ENCODE data around the gene CRACR2A.
A peak's percentile ranks its signal among the peaks of the same experiment; 100 is the strongest.

CRACR2A gene, protein sequence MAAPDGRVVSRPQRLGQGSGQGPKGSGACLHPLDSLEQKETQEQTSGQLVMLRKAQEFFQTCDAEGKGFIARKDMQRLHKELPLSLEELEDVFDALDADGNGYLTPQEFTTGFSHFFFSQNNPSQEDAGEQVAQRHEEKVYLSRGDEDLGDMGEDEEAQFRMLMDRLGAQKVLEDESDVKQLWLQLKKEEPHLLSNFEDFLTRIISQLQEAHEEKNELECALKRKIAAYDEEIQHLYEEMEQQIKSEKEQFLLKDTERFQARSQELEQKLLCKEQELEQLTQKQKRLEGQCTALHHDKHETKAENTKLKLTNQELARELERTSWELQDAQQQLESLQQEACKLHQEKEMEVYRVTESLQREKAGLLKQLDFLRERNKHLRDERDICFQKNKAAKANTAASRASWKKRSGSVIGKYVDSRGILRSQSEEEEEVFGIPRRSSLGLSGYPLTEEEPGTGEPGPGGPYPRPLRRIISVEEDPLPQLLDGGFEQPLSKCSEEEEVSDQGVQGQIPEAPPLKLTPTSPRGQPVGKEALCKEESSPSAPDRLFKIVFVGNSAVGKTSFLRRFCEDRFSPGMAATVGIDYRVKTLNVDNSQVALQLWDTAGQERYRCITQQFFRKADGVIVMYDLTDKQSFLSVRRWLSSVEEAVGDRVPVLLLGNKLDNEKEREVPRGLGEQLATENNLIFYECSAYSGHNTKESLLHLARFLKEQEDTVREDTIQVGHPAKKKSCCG

DNA sequence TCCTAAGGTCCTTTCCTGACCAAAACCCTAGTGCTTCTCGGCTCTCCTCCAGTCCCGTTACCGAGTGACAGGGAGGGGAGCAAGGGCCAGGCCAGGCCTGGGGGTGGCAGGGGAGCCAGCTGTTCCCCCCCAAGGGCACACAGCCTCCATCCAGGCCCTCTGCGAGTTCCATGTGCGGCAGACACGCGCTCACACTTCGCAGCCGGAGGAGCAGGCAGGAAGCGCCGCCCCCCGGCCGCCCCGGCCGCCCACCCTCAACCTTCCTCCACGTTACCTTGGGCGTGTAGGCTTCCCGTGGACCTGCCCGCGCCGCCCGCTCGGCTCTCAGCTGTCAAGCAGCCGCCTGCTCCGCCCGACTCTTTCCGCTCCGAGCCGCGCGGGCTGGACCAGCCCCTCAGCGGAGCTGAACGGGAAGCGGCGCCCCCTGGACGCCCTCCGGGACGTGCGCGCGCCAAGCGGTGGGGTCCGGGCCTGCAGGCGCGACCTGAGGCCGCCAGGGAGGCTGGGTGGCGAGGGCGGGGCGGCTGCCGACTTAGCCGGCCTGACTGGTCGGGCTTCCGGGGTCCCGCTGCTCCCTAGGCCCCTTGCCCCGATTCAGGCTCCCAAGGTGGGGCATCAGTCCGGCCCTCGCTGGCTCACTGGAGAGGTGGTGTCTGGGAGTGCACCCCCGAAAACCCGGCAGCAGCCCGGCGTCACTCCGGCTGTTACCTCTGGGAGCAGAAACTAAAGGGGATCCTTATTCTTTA lies at the start of gene CRACR2A:
Gene CRACR2A (minus strand): TSS at position 369 of the 746 bp plus-strand sequence. CDS start 56,110 bp downstream, outside the sequence.
- no peak for DNase-seq

DNA sequence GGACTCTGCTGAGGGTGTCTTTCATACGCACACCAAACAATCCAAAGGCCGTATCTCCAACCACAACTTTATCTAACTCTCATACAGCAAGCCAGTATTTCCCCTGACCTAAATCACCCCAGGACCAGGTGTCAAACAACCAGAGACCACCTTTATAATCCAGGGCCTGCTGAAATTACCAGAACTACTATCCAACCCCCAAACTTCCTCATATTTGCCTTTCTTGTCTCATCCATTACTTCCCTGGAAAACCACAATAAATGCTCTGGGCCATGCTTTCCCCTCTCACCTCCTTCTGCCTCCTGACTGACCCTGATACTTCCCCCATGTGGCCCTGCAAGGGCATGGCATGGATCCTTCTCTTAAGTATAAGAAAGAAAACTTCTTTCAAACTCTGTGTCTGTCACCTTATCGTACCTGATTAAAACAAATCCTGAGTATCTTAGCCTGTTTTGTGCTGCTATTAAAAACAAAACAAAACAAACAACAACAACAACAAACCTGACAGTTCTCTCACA lies 44.7 kb upstream of the CRACR2A start:
- DNase-seq = no peak

DNA sequence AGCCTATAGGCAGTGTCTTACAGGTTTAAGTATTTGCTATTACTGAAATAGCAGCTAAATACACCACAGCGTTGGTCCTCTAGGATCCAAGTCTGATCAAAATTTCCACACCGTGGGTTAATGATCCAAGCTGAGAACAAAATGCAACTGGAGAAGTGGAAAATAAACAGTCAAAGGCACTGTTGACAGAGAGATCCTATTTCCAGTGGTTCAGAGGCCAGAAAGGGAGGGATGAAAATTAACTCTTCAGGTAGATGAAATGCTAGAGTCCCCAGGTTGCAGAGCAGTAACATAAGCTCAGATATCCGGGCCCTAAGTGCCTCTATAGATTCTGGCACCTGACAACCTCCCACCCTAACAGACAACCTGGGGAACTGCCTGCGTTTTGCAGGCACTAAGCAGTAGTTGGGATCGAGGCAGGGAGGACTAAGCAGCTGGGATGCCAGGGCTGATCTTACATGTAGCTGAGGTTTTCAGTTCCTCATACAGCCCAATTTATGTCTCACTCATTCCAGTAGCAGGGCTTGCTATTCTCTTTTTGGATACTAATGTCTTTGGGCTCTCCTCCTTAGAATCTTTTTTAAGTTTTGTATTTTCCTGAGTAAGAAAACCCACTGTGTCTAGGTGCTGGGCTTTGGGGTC lies 42.7 kb upstream of the CRACR2A start:
- DNase-seq = peak; percentile 91

DNA sequence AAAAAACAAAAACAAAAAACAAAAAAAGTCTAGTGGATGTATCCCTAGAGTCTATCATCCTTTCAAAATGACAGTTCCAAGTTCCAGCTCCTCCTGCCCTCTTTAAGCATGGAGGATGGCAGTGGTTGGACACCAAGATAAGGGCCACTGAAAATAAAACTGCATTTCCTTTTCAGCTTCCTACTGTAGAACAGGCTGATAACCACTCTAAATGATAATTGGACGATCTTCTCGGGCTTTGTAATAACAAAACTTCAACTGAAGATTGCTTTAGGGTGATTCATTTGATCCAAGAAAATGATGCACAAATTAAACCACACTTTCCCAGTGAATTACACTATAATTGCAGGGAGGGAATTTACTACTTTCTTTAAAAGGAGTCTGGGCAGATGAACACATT lies 42.2 kb upstream of the CRACR2A start:
- DNase-seq = peak; percentile 23

DNA sequence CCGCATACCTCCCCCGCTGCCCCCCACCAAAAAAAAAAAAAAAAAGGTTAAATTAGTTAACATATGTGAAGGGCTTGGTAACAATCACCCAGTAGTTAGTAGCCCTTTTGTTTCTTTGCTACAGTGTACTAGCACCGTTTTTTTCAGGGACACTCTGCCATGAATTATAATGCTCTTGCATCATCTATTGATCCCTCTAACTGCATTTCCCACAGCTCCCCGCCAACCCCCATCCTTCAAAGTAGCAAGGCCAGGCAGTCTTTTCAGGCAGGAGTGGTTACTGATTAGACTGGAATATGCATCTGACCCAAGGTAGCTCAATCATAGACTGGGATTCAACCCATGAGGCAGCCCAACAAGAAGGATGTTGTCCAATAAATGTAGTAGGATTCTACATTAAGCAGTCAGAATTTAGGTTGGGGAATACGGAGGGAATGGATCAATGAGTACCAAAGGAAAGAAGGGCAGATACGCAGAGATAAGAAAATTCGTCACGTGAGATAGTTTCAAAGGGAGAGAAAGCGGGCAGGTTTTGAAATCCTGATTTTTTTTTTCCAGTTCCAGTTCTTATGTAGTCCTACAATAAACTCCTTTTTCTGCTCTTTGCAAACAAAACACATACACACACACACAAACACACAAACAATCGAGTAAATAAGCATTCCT lies 39.8 kb upstream of the CRACR2A start:
- no peak for DNase-seq

DNA sequence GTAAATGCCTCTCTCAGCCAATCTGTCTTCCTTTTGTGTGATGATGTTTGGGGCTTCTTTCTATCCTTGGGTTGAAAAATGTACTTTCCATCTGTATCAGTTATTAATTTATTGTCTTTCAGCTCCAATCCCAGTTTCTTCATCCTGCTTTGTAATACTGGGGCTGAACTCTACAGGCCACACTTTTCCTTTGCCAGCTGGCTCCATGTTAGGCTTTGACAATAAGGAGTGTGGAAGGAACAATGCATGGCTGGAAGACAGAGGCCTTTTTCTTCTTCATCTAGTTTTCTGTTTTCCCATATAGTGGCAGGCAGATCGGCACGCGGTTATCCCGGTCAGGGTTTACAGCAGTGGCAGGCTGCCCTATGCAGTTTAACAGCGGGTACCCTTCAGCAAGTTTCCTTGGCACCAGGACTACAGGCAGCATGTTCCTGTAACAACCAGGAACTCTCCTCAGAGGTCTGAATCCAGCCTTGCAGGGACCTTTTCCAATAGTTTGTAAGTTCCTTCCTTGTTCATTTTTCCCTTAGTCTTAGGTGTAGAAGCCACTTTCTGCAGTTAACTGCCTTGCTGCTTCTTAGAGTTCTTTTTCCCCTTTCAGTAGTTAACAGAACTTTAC lies 38.5 kb upstream of the CRACR2A start:
- DNase-seq = no peak

DNA sequence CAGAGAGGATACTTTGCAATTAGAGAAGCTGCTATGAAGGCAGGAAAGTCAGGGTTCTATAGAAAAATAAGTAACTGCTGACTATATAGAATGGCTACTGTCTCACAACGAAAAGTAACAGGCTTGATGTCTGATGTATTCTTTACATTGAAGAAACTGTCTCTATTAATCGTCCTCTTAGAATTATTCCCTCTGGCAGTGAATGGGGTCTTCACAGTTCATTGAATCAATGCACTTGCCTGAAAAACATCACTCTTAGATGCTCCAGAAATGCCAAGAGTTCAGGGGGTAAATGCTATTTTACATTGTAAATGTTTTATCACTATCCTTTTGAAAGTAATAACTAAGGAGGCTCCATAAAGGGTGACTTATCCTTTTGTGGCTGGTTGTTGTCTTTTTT lies 37.7 kb upstream of the CRACR2A start:
- DNase-seq = no peak

DNA sequence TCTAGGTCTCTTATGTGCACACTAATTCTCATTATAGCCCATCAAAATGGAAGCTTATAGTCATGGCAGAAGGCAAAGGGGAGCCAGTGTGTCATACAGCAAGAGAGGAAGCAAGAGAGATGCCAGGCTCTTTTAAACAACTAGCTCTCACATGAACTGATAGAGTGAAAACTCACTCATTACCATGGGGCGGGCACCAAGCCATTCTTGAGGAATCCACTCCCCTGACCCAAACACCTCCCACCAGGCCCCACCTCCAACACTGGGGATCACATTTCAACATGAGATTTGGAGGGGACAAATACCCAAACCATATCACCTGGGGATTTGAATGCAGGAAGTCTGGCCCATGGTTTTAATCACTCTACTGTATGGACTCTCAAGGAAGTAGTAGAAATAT lies 36.9 kb upstream of the CRACR2A start:
- DNase-seq = no peak

DNA sequence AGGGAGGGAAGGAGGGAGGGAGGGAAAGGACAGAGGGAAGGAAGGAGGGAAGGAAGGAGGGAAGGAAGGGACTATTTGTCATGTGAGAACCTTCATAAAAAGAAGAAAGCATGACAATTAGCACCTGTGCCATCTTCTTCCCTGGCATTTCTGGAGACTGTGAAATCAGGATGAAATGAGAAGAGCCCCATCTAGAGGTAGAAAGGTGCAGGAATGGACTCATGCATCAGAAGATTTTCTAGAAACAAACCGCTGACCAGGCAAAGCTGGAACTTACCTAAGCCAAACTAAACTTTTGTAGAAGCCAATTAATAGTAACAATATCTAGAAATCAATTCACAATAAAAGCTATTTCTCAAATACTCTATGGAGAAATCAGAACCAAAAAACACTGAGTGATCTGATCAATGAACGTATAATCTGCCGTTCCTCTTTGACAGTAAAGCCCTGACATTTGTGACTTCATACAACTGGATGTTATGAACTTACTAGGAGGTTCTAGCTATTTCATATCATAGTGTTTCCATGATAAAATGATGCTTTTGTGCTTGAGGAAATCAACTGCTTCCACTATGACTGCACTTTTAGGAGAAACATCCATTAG lies 24.4 kb upstream of the CRACR2A start:
- peak; percentile 41 for DNase-seq

DNA sequence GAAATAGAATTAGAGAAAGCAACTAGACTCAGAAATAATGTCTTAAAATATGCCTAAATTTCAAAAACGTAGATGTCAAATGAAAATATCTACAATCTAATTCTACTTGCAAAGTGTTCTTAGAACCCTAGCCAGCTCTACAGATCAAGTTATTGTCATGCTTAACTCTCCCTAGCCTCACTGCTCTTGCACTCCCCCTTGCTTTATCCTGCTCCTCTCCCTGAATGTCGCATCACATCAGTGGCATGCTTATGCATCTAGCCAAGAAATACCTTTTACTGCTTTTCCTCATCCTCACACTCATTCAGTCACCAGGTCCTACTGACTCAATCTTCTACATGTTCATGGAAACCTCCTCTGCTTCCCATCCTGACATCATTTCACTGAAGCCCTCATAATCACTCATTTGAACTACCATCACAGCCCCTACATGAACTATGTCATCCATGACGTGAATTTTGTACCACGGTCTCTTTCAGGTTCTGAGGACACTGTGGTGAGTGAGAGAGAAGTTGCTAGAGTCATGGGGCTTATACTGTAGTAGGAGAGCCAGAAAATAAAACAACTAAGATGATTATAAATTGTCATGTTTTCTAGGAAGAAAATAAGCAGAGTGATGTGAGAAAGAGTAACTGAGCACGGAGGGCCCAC lies 22.6 kb upstream of the CRACR2A start:
- DNase-seq = no peak

DNA sequence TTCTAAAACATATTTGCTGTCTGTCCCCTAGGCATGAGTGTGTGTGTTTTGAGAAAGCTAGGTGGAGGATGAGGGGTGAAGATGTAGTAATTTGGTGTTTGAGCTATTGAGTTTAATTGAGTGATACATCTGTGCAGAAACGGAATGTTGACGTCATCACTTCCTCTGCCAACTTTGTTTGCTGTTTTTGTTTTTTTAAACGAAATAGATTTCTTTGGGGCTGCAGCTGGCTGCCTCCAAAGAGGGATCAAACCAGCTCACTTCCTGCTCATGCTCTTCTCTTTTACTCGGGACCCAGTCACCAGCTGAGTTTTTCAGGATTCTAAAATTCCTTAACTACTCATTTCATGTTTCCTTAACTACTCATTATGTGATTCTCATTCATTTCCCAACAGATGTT lies 19.5 kb upstream of the CRACR2A start:
- DNase-seq = no peak

DNA sequence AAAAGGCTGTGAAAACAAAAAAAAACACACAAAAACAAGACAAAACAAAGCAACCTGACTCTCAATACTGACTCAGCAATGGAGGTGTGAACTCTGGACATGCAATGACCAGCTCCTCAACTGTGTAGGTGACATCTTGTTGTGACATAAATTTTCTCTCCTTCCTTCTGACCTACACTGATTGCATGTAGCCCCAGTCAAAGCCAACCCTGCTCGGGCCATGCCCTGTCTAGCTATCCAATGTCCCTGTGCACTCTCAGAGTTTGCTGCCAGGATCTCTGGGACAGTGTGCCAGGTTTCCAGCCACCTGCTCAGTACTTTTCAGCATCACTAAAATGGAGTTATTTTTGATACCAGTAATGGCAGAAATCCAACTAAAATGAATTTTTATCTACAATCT lies 18.9 kb upstream of the CRACR2A start:
- no peak for DNase-seq

DNA sequence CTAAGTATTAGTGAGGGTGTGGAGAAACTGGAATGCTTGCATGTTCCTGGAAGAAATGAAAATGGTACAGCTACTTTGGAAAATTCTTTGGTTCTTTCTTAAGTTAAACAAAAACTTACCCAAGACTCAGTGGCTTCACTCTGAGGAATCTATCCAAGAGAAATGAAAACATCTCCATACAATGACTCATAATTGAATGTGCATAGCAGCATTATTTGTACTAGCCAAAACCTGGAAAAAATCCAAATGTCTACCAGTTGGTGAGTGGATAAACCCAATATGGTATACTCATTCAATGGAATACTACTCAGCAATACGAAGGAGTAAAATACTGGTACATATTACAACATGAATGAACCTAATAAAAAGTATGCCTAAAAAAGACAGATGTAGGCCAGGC lies 18.0 kb upstream of the CRACR2A start:
- DNase-seq = no peak

DNA sequence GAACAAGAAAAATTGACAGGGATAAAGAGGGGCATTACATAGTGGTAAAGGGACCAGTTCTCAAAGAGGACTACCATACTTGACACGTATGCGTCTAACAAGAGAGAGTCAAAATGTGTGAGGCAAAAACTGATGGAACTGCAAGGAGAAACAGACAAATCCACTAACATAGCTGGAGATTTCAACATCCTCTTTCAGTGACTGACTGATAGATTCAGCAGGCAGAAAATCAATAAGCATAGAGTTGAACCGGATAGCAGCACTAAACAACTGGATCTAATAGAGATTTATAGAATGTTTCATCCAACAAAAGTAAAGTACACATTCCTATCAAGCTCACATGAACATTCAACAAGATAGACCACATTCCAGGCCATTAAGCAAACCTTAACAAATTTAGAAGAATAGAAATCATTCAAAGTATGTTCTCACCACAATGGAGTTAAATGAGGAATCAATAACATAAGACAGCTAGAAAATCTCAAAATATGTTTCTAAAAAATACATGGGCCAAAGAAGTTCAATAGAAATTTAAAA lies 16.1 kb upstream of the CRACR2A start:
- DNase-seq = no peak

DNA sequence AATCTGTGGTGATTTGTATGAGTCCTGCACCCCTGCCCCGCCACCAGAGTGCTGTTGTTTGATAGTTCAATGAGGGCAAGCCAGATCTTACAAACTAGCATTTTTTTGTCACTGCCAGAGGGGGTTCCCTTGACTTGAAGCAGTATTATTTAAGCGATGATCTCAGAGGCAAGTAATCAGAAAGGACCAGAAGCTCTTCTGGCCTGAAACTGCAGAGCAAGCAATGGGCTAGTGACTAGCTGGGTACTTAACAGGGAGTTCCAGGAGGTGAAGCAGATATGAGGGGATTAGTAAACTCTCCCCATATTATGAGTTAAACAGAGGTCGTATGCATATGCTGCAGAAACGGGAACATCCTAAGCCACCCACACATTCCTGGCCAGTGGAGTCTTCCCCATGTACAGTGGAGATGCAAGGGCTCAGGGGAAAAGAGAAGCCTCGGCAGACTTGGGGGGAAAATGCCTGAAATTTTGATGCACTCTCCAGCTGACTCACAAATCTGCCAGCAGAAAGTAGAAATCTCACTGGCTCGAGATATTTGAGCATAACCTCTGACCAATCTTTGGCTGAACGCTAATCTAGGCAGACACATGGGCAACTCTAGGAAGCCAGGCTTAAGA lies 8.3 kb upstream of the CRACR2A start:
- no peak for DNase-seq

DNA sequence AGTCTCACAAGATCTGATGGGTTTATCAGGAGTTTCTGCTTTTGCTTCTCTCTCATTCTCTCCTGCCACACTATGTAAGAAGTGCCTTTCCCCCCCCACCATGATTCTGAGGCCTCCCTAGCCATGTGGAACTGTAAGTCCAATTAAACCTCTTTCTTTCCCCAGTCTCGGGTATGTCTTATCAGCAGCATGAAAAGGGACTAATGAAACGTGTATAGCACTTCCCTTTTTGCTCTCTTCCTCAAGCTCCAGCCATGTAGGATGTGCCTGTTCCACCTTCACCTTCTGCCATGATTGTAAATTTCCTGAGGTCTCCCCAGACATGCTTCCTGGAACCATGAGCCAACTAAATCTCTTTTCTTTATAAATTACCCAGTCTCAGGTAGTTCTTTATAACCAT lies 7.0 kb upstream of the CRACR2A start:
- no peak for DNase-seq

DNA sequence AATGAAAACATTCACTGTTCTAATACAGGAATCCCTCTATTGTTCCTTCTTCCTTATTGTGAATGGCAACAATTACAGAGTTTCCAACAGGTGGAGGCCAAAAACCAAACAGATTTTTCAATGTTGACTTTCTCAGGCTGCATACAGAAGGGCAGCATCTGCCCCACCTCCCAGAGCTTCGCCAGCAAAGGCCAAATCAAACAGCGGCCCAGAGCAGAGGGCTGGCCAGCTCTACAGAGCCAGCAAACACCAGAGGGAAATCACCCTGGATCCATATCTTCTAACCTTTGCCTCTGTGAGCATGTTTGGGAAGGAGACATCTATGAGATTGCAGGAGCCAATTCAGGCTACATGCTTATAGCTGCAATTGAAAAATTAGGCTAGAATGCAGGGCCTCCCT lies 4.4 kb upstream of the CRACR2A start:
- peak; percentile 11 for DNase-seq

DNA sequence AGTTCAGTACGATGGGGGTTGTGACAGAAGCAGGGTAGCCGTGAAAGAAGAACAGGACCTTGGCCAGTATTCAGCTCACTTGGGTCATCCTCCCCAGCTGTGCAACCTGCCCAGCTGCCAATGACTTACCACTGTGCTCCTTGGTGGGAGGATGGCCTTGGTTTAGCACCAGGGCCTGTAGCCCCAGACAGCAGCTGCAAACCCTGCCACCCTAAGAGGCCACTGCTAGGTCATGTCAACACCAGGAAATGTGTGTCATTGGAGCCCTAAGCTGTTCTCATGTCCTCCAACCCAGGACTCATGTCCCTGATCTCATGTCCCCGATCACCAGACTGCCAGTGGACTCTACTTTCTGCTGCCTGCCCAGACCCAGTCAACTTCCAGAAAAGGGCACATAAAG lies 3.0 kb upstream of the CRACR2A start:
- no peak for DNase-seq

DNA sequence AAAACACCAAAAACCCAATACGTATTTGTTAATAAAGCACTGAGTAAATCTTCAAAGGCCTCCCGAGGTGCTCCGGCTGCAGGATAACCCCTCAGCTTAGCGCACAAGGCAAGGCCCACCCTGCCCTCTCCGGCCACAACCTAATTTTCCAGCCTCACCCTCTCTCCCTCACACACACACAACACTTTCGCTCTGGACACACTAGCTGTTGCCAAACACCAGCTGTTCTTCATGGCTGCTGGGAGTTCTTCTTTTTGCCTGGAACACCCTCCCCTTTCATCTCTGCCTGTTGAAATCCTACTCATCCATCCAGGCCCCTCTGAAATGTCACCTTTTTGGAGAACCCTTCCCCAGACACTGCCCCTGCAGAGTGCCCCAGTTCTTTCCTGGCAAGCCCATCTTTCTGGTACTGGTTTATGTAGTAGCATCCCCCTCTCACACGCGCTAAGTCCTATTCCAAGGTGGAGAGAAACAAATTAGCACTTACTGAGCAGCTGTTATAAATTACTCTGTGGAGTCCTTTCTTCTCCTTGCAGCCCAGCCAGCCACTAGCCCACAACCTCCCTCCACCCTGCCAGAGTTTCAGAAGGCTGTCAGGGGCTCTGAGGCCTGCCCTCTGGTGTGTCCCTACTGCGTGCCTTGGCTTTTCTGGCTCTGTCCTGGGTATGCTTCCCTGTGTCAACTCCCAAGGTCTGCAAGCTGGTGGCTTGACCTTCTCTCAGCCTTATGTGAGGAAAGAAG lies 805 bp upstream of the CRACR2A start:
- DNase-seq = no peak

Measured in NCI-H2029 (cell line).